CD4-positive, alpha-beta T cell (primary cell): ENCODE results near the gene DLEC1. TPM values are rescaled to one million over a fixed set of nuclear protein-coding genes. Genes with fewer than 3 reads are reported as not detected.
A peak's percentile ranks its signal among the peaks of the same experiment; 100 is the strongest.

ENCODE experiments used
- ATAC-seq: fragments of 200-7000 bp; cut with Tn5 transposase; one replicate; pipeline ENCODE4 v1.10.0; 2022; ENCODE audit warnings: mild to moderate bottlenecking; ENCODE audit not compliant: poor library complexity
- CTCF ChIA-PET: fragments of 350-600 bp; sonication (Branson Sonifier 250); formaldehyde crosslinking; loops from one replicate; lab custom pipeline; 2021; ENCODE audit warnings: antibody characterized with exemption, inconsistent platforms; lab: Charles Lee
- POLR2A ChIA-PET: fragments of 350-600 bp; sonication (Branson Sonifier 250); formaldehyde crosslinking; loops from one replicate; lab custom pipeline; 2021; ENCODE audit warnings: antibody characterized with exemption, inconsistent platforms; lab: Charles Lee
- DNase-seq, 14 experiments: peaks; one replicate each; pipeline ENCODE4 v3.0.0-alpha.2; 2013 to 2020; ENCODE audit warnings: mixed read lengths in 2 of 14
- H3K27ac ChIP-seq, 2 donors: one replicate each; pipeline versions ENCODE4 v1.5.1 to v1.7.0; 2013; ENCODE audit warnings: low read length in 2 of 2, low read depth in 1 of 2, mild to moderate bottlenecking in 1 of 2
- H3K27me3 ChIP-seq, 2 experiments: 1 replicate in 1 of 2; 2 replicates in 1 of 2; pipeline versions ENCODE4 v1.6.1 to v1.7.0; 2013; ENCODE audit warnings: low read length in 2 of 2, control low read depth in 1 of 2, mild to moderate bottlenecking in 1 of 2, moderate library complexity in 1 of 2; ENCODE audit not compliant: insufficient read depth in 2 of 2, control insufficient read depth in 1 of 2
- H3K36me3 ChIP-seq: one replicate; pipeline ENCODE4 v1.6.1; 2013; ENCODE audit warnings: low read length, control low read depth; ENCODE audit not compliant: insufficient read depth
- H3K4me1 ChIP-seq: one replicate; pipeline ENCODE4 v1.6.1; 2013; ENCODE audit warnings: low read length, control low read depth; ENCODE audit not compliant: insufficient read depth
- H3K4me3 ChIP-seq: one replicate; pipeline ENCODE4 v1.5.1; 2013; ENCODE audit warnings: mild to moderate bottlenecking, low read length, moderate library complexity
- H3K9me3 ChIP-seq, 2 experiments: 1 replicate in 1 of 2; 2 replicates in 1 of 2; pipeline versions ENCODE4 v1.6.1 to v1.7.0; 2013; ENCODE audit warnings: low read length in 2 of 2, mild to moderate bottlenecking in 2 of 2, control low read depth in 1 of 2, moderate library complexity in 1 of 2; ENCODE audit not compliant: control insufficient read depth in 1 of 2, insufficient read depth in 1 of 2
- H3K27ac Mint-ChIP-seq: one replicate; pipeline ENCODE4 v1.8.0; 2020; ENCODE audit warnings: mixed read lengths
- H3K27me3 Mint-ChIP-seq: one replicate; pipeline ENCODE4 v1.8.0; 2021; ENCODE audit warnings: mixed read lengths
- H3K36me3 Mint-ChIP-seq: one replicate; pipeline ENCODE4 v1.8.0; 2021; ENCODE audit warnings: low read depth, mixed read lengths
- H3K4me1 Mint-ChIP-seq: one replicate; pipeline ENCODE4 v1.8.0; 2021; ENCODE audit warnings: low read depth, mixed read lengths
- H3K4me3 Mint-ChIP-seq: one replicate; pipeline ENCODE4 v1.8.0; 2020; ENCODE audit warnings: mild to moderate bottlenecking, mixed read lengths
- H3K9me3 Mint-ChIP-seq: one replicate; pipeline ENCODE4 v1.8.0; 2020; ENCODE audit warnings: mixed read lengths
- intact Hi-C, 2 experiments: fragments of 100-400 bp; cut with DNase I in 1 of 2; cut with micrococcal nuclease in 1 of 2; formaldehyde crosslinking; loops; one replicate each; pipeline versions ENCODE4 v1.15.1 to v1.9.0; 2023 to 2025; cut with DNase I, micrococcal nuclease
- total RNA-seq, 174 experiments: library from RNA in 2 of 174; stranded (reverse) in 2 of 174; gene quantifications; one replicate each; pipeline ENCODE4 v1.2.3 and lab custom pipeline; 2021 to 2026
- TF ChIP-seq, protein P1 (sequence below): fragments of 200-600 bp; IDR thresholded peaks from one replicate; pipeline ENCODE4 v1.8.0; 2022; ENCODE audit warnings: antibody characterized with exemption, mild to moderate bottlenecking

The DLEC1 gene
- total RNA-seq, 2 experiments from 2014 or later: 4.4 to 5.1 TPM

DNA sequence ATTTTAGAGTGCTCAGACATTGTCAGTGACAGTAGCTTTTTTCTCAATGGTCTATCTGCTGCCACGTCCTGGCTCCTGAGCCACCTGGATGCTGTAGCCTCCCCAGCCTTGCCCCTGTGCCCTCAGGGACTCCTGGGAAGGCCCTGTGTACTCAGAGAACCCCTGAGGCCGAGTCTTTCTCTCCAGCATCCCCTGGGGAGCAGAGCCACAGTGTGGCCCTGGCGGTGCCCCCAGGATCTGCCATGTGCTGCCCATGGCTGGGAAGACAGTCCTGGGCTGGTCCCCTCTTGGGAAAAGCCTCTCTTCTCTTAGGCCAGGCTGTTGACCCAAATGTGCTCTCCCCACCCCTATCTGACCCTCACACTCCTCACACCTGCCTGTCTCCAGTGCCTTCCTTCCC, 104.5 kb downstream of the DLEC1 start:
- Histone ChIP-seq H3K4me3 (no peak overlapping the region), H3K9me3 (peaks cover 0 to 17% of the 10 kb centered on the region in 2 experiments), H3K27ac (no peak overlapping the region), H3K36me3 (peaks cover 24% of the 10 kb centered on the region), H3K27me3 (no peaks in the 10 kb centered on the region), H3K4me1 (peaks cover 28% of the 10 kb centered on the region)
- Mint-ChIP-seq H3K4me3 (no peak overlapping the region), H3K27ac (no peak overlapping the region), H3K36me3 (peaks cover 46% of the 10 kb centered on the region), H3K4me1 (peaks cover 31% of the 10 kb centered on the region), H3K27me3 (no peaks in the 10 kb centered on the region), H3K9me3 (no peaks in the 10 kb centered on the region)
- ChIA-PET POLR2A (no interaction called here), CTCF (no interaction called here)
- intact Hi-C loops: no loop called here
- DNase-seq: no peak
- TF ChIP-seq, protein P1, sequence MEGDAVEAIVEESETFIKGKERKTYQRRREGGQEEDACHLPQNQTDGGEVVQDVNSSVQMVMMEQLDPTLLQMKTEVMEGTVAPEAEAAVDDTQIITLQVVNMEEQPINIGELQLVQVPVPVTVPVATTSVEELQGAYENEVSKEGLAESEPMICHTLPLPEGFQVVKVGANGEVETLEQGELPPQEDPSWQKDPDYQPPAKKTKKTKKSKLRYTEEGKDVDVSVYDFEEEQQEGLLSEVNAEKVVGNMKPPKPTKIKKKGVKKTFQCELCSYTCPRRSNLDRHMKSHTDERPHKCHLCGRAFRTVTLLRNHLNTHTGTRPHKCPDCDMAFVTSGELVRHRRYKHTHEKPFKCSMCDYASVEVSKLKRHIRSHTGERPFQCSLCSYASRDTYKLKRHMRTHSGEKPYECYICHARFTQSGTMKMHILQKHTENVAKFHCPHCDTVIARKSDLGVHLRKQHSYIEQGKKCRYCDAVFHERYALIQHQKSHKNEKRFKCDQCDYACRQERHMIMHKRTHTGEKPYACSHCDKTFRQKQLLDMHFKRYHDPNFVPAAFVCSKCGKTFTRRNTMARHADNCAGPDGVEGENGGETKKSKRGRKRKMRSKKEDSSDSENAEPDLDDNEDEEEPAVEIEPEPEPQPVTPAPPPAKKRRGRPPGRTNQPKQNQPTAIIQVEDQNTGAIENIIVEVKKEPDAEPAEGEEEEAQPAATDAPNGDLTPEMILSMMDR: no peak
- no peak for ATAC-seq

DNA sequence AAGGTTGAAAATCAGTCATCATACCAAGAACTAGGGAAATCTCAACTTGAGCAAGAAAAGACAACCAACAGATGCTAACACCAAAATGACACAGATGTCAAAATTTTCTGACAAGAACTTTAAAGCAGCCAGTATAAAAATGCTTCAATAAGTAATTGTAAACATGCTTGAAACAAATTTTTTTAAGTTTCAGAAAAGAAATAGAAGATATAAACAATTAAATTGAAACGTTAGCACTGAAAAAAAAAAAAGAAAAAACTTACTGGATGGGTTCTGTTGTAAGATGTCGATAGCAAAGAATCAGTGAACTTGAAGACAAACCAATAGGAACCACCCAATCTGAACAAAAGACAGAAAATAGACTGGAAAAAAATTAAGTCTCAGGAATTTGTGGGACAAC, 107.5 kb downstream of the DLEC1 start:
- Mint-ChIP-seq H3K9me3 (no peaks in the 10 kb centered on the region), H3K27ac (no peak overlapping the region), H3K27me3 (no peaks in the 10 kb centered on the region), H3K36me3 (peaks cover 23% of the 10 kb centered on the region), H3K4me1 (peaks cover 23% of the 10 kb centered on the region), H3K4me3 (no peak overlapping the region)
- H3K27ac ChIP-seq: no peak overlapping the region
- CTCF ChIA-PET: no interaction called here
- no peak overlapping the region for H3K4me3 ChIP-seq
- ATAC-seq: no peak
- H3K36me3 ChIP-seq: peaks cover 12% of the 10 kb centered on the region
- peaks cover 0 to 17% of the 10 kb centered on the region in 2 experiments for H3K9me3 ChIP-seq
- TF ChIP-seq, protein P1: no peak
- H3K27me3 ChIP-seq: no peaks in the 10 kb centered on the region
- intact Hi-C loops: no loop called here
- peaks cover 10% of the 10 kb centered on the region for H3K4me1 ChIP-seq
- DNase-seq: no peak
- POLR2A ChIA-PET: no interaction called here

DNA sequence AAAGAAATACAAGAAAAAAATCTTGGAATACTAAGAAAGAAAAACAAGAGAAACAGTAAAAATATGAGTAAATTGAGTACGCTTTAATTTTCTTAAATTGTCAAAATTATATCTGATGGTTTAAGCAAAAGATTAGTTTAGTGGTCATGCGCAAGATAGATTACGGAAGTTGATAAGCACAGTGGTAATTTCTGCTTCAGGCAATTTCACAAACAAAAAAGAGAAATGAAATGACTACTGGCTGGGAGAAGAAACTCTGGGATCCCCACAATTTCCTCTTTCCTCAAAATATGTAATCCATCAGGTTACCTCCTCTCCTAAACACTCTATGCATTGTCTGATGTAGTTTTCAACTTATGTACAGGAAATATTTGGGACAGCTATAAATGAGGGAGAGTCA, 108.4 kb downstream of the DLEC1 start:
- Histone ChIP-seq H3K36me3 (peaks cover 3% of the 10 kb centered on the region), H3K4me3 (no peak overlapping the region), H3K27ac (no peak overlapping the region), H3K9me3 (peaks cover 0 to 17% of the 10 kb centered on the region in 2 experiments), H3K27me3 (no peaks in the 10 kb centered on the region), H3K4me1 (peaks cover 16% of the 10 kb centered on the region)
- Mint-ChIP-seq H3K9me3 (no peaks in the 10 kb centered on the region), H3K36me3 (peaks cover 14% of the 10 kb centered on the region), H3K27me3 (no peaks in the 10 kb centered on the region), H3K4me3 (no peak overlapping the region), H3K4me1 (peaks cover 30% of the 10 kb centered on the region), H3K27ac (no peak overlapping the region)
- peak in 2 of 14 experiments; percentile 31 to 33 for DNase-seq
- ChIA-PET POLR2A (interaction anchor here (0.9 to 1.1 kb wide), 2 partner anchors 11 to 17 kb away, joined by 3 to 5 read pairs; partner anchors contain the start of genes ACAA1 and OXSR1), CTCF (no interaction called here)
- intact Hi-C loops: no loop called here
- no peak for ATAC-seq
- TF ChIP-seq, protein P1: no peak
